Inferior parietal cortex (tissue), 1 donor: Measurements from ENCODE around the gene SELENOV.

Source experiments
- DNase-seq: peaks from one replicate; pipeline ENCODE4 v3.0.0-alpha.2; 2016; ENCODE audit errors: extremely low spot score

Gene SELENOV

DNA sequence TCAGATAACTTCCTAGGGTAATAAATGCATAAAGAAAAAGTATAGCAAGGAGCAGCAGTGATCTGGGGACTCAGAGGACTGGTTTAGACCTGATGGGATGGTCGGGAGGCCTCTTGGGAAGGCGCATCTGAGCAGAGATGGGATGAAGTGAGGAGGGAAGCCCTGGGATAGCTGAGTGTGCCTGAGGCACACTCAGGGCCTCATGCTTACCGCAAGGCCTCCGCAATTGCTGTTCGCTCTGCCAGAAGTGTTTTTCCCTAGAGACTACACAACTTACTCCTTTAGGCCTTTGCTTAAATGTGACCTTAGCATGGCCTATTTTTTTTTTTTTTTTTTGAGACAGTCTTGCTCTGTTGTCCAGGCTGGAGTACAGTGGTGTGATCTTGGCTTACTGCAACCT lies 20.3 kb upstream of the SELENOV start:
- no peak for DNase-seq

DNA sequence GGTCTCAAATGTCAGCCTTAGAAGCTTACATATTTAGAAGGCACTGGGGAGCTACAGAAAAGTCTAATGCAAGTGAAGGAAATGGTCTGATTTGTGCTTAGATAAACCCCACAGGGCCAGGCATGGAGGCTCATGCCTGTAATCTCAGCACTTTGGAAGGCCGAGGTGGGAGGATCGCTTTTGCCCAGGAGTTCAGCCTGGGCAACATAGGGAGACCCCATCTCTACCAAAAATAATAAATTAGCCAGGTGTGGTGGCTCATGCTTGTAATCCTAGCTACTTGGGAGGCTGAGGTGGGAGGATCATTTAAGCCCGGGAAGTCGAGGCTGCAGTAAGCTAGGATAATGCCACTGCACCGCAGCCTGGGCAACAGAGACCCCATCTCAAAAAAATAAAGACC lies 18.9 kb upstream of the SELENOV start:
- DNase-seq = no peak

DNA sequence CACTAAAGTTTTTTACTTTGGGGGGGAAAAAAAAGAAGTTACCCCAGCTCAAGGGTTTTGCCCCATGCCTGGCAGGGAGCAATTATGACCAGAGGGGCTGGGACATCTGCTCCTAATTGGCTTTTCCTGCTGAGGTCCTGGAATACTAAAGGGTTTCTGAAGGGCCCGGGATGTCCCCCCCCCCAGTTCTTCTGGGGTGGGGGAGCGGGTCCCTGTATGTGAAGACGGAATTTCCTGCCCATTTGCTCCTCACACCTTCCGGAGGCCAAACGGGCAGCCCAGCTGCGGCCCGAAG lies 17.3 kb upstream of the SELENOV start:
- DNase-seq = no peak

DNA sequence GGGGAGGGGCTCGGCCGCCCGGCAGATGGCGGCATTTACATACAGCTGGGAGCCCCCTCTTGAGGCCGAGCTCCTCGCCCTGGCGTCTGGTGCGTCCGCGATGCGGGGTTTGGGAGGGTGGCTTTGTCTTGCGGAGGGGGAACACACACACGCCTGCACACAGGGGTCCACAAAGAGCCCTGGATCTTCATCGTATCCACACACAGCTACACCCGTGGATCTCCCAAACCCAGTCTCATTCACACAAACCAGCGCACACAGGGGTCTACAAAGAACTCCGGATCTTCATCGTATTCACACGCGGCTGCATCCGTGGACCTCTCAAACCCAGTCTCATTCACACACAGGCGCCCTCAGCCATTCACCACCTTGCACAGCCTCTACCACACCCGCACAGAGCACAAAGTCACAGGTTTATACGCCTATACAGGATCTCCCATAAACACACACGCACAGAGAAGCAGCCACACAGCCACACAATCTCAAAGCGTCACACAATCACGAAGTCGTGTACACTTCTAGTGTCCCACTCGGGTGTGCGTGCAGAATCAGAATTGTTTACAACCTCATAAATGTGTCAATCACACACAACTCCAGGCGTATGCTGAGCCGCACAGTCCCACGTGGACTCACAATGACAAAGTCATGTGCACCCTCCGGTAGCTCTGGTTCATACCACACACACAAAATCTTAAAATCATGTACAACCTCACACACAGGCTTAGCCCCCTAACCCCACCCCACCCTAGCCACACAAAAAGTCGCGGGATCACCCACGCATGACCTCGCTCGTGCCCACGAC lies 16.7 kb upstream of the SELENOV start:
- peak; percentile 27 for DNase-seq

DNA sequence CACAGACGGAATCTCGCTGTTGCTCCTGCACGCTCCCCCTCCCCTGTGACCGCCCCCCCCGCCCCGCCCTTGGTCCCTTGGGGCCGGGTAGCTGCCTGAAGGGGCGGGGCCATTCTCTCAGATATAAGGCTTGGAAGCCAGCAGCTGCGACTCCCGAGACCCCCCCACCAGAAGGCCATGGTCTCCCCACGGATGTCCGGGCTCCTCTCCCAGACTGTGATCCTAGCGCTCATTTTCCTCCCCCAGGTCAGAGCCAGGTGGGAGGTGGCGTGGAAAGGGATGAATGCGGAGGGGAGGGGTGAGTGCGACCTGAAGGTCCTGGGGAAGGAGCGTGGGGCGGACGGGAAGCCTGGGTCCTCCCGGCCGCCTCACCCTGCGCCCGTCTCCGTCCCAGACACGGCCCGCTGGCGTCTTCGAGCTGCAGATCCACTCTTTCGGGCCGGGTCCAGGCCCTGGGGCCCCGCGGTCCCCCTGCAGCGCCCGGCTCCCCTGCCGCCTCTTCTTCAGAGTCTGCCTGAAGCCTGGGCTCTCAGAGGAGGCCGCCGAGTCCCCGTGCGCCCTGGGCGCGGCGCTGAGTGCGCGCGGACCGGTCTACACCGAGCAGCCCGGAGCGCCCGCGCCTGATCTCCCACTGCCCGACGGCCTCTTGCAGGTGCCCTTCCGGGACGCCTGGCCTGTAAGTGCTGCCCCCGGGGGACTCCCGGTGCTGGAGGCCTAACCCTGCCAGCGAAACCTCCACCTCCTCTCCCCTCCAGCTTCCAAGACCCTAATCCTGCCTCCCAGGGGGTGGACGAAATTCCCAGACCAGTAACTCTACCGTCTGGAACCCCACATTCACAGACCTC lies 15.9 kb upstream of the SELENOV start, which contains the start of gene DLL3:
TSS of gene DLL3 (plus strand) at position 150 of the 845 bp plus-strand sequence. CDS start at position 178, 28 bp downstream.
- no peak for DNase-seq

DNA sequence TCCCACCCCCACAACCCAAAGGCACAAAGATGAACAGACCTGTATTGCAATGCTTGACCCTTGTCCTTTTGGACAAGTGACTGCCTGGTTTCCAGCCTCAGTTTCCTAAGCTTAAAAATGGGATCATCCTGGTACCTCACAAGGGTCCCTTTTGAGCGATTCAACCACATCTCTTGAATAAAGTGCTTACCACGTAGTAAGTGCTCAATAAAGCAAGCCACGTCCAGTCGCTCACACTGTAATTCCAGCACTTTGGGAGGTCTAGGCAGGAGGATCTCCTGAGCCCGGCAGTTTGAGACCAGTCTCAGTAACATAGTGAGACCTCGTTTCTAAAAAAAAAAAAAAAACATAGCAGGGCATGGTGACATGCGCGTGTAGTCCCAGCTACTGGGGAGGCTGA lies 15.0 kb upstream of the SELENOV start:
- DNase-seq = no peak

DNA sequence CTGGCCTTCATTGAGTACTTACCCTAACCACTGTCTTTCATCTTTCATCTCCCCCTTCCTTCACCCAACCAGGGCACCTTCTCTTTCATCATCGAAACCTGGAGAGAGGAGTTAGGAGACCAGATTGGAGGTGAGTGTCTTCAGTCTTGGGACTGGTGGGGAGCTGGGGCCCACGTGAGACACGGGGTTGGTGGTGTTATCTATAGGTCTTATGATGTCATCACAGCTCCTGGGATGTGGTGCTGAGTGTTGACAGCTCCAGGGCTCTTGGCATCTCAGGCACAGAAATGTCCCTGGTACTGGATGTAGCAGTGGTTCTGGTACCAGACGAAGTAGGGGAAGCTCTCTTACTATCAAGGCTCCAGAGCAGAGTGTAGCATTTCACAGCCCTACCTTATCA lies 14.4 kb upstream of the SELENOV start:
- DNase-seq = no peak

DNA sequence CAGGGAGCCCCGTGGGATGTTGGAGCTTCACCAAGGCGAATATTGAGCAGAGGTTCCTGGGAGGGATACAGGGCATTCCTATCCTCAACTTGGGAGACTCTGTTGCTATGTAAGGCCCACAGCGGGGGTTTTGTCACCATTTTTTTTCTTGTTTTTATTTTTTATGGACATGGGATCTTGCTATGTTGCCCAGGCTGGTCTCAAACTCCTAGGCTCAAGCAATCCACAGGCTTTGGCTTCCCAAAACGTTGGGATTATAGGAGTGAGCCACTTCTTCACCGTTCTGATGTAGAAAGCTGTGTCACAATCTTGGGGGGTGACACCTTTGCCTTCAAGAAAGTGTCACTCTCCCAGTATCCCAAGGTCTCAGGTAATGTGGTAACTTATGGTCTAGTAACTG lies 13.6 kb upstream of the SELENOV start:
- DNase-seq = no peak

DNA sequence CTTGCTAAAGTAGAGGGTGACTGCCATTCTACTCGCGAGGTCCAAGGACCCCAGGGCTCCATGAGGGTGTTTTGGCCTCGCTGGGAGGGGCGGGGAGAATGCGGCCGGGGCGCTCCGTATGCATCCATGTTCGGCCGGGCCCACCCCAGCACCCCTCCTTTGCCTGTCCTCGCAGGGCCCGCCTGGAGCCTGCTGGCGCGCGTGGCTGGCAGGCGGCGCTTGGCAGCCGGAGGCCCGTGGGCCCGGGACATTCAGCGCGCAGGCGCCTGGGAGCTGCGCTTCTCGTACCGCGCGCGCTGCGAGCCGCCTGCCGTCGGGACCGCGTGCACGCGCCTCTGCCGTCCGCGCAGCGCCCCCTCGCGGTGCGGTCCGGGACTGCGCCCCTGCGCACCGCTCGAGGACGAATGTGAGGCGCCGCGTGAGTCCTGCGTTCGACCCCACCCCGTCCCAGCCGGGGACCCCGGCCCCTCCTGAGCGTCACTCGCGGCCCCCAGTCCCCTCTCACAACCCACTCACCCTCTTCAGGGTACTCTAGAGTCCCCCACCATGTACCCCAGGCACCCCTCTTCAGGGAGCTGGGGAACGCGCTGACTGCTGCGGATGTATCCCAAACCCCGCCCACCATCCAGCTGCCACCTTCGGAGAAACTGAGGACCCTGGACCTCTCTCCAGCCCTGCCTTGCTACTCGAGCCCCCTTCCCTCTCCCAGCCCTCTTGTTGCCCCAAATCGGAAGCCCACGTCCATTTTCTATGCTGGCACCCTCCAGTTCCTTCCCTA lies 12.1 kb upstream of the SELENOV start:
- DNase-seq = peak; percentile 3

DNA sequence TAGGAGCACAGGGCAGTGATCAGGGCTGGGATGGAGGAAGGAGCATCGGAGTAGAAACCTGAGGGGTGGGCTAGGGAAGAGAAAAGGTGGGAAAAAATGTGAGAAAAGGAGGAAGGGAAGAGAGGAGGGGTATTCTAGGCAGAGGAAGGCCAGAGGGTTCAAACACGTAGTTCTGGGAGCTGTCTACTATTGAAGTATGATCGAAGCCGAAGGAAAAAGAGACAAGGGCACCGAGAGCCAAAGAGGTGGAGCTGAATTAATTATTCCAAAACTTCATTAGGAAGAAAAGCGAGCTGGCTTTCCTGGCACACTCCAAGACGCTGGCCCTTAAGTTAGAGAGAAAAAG lies 8.4 kb upstream of the SELENOV start:
- DNase-seq = no peak

DNA sequence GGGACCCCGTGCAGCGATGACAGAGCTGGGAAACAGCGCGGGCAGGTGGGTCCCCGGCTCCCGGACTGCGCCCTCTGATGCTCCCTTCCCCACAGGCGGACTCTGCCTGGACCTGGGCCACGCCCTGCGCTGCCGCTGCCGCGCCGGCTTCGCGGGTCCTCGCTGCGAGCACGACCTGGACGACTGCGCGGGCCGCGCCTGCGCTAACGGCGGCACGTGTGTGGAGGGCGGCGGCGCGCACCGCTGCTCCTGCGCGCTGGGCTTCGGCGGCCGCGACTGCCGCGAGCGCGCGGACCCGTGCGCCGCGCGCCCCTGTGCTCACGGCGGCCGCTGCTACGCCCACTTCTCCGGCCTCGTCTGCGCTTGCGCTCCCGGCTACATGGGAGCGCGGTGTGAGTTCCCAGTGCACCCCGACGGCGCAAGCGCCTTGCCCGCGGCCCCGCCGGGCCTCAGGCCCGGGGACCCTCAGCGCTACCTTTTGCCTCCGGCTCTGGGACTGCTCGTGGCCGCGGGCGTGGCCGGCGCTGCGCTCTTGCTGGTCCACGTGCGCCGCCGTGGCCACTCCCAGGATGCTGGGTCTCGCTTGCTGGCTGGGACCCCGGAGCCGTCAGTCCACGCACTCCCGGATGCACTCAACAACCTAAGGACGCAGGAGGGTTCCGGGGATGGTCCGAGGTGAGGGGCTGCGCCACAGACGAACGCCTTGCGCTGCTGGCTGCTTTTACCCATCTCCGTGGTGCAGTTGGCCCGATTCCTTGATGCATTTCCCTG lies 7.8 kb upstream of the SELENOV start:
- DNase-seq = peak; percentile 37

DNA sequence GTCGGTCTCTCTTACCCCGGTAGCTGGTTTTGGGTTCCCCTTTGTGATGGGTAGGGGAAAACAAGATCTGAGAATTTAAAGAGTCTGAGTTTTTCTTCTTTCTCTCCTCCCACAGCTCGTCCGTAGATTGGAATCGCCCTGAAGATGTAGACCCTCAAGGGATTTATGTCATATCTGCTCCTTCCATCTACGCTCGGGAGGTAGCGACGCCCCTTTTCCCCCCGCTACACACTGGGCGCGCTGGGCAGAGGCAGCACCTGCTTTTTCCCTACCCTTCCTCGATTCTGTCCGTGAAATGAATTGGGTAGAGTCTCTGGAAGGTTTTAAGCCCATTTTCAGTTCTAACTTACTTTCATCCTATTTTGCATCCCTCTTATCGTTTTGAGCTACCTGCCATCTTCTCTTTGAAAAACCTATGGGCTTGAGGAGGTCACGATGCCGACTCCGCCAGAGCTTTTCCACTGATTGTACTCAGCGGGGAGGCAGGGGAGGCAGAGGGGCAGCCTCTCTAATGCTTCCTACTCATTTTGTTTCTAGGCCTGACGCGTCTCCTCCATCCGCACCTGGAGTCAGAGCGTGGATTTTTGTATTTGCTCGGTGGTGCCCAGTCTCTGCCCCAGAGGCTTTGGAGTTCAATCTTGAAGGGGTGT lies 7.1 kb upstream of the SELENOV start:
- DNase-seq = peak; percentile 4

DNA sequence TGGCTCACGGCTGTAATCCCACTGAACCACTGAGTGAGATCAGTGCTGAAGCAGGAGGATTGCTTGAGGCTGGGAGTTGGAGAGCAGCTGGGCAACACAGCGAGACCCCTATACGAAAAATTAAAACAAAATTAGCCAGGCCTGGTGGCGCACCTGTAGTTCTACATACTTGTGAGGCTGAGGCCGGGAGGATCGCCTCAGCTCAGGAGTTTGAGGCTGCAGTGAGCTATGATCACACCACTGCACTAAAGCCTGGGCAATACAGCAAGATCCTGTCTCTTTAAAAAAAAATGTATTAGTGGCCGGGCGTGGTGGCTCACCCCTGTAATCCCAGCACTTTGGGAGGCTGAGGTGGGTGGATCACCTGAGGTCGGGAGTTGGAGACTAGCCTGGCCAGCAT lies 6.3 kb upstream of the SELENOV start:
- DNase-seq = no peak

DNA sequence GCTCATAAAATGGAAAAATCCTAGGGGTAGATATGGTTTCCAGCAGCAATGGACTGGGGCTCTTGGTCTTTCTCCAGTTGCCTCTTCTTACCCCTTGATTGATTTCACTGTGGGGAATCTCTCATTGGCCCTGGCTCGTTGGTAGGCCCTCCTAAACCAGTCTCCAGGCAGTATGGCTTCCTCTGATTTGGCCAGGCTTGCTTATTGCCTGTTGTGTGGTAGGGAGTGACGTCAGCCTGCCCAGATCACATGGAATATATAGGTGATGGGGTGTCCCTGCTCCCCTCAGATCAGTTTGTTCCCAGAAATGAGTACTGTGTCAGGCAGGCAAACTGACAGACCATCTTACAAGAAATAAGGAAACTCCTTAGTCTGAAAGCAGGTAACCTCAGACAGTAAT lies 5.7 kb upstream of the SELENOV start:
- no peak for DNase-seq

DNA sequence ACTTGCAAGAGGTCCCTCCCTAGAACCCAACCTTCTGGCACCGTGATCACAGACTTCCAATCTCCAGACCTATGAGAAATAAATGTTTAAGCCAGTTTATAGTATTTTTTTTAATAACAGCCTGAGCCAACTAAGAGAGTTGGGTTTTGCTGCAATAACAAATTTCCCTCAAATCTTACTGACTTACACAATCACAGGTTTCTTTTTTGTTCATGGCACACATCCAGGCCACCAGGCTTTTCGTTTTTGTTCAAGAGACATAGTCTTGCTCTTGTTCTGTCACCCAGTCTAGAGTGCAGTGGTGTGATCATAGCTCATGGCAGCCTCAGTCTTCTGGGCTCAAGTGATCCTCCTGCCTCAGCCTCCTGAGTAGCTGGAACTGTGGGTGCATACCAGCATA lies 2.0 kb upstream of the SELENOV start:
- no peak for DNase-seq

DNA sequence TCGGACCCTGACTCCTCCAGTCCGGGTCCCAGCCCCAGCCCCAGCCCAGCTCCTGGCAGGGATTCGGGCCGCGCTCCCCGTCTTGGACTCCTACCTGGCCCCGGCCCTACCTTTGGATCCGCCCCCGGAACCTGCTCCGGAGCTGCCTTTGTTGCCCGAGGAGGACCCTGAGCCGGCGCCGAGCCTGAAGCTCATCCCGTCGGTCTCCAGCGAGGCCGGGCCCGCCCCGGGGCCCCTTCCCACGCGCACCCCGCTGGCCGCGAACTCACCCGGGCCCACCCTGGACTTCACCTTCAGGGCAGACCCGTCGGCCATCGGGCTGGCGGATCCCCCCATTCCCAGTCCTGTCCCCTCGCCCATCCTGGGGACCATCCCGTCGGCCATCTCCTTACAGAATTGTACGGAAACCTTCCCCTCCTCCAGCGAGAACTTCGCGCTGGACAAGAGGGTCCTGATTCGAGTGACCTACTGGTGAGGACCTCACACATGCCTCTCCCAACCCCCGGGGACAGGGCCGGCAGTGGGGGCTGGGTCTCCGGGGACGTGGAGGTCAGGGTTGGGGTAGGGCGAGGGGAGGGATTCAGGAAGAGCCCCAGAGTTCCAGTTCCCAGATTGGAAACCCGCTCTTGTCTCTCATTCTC lies 732 bp downstream of the SELENOV start:
- DNase-seq = no peak

DNA sequence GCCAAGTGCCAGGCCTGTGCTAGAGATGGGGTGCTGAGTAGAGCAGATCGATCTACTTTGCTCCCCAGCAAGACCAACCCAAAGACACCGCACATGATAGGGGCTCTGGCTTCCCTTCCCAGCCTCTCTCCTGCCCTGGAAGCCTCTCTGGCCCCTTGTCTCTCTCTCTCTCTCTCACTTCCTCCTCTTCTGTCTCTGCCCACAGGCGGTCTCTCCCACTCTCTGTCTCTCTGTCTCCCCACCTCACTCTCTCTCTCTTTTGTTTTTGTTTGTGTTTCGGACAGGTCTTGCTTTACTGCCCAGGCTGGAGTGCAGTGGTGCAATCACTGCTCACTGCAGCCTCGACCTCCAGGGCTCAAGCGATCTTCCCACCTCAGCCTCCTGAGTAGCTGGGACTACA lies 1.3 kb downstream of the SELENOV start:
- DNase-seq = no peak

DNA sequence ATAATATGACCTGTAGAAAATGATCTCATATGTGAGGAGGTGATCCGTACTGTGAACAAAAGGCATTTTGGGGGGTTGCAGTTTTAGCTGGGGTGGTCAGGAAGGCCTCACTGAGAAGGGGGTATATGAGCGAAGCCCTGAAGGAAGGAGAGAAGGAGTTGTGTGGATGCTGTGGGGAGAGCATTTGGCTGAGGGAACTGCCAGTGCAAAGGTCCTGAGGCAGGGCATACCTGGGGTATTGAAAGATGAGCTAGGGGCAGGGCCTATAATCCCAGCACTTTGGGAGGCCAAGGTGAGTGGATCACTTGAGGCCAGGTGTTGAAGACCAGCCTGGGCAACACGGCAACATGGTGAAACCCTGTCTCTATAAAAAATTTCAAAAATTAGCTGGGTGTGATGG lies 2.5 kb downstream of the SELENOV start:
- no peak for DNase-seq

DNA sequence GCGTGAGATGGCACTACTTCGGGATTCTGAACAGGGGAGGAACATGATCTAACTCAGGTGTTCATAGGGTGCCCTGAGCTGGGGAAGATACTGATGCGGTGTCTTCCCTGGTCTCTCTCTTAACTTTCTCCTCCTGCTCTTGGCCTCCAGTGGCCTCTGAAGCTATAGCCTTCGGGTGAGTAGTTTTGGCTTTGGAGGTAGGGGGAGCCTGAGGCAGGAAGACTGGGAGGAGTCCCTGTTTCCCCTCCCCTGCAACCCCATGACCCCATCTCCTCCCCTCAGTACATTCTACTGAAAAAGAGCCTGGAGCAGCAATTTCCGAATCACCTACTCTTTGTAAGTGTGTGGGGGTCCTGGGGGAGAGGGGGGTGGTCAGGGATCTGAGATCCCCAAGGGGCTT lies 3.5 kb downstream of the SELENOV start:
- DNase-seq = no peak

DNA sequence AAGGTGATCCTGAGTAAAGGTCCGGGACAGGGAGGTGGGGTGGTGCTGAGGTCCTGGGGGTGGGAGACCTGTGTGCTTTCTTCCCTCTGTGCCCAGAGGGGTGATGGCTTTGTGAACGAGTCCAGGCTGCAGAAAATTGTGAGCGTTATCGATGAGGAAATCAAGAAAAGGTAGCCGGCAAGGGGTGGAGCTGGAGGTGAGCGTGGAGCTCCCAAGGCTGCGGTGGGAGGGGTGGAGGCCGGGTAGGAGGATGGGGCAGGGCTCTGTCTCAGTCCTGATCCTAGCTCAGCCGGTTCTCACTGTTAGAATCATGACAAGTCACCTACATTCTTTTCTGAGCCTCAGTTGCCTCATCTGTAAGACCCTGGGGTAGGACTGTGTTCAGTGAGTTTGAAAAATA lies 4.0 kb downstream of the SELENOV start:
- no peak for DNase-seq
